ENCODE data around the gene KLHL22. TPM values are rescaled to one million over a fixed set of nuclear protein-coding genes. Genes with fewer than 3 reads are reported as not detected.

The KLHL22 gene
- total and polyA plus RNA-seq, 2 donors (not counting 3 experiments of a cell fraction or from before 2014, with no cell fraction given): 24.2 to 33.6 TPM

- H3K27ac ChIP-seq (ENCODE audit: insufficient read depth, low read depth, low read length): no peak overlapping the region
- no TSS peak for BruUV-seq (replicated peaks)
- H3K27me3 ChIP-seq (ENCODE audit: control insufficient read depth in 2 of 2, insufficient read depth in 2 of 2, low read length in 2 of 2): no peaks in the 10 kb centered on the region
- ChIA-PET POLR2A (no interaction called here), CTCF (interaction anchor here (0.5 to 2.1 kb wide), 5 partner anchors 27 to 107 kb away, joined by 3 to 6 read pairs (median 3); partner anchors contain the start of gene KLHL22)
- no peak overlapping the region for H3K4me3 ChIP-seq (replicated peaks in 1 of 3; ENCODE audit: insufficient read depth in 1 of 3, low read depth in 1 of 3, low read length in 3 of 3)
- no peak for FAIRE-seq
- H3K4me2 ChIP-seq (ENCODE audit: insufficient read depth, low read length): no peak overlapping the region
- no peak for TF ChIP-seq POLR2A (IDR thresholded peaks at IDR 0.05; ENCODE audit: low read depth, low read length)
- no peak for TF ChIP-seq MYC (IDR thresholded peaks at IDR 0.05; ENCODE audit: low read depth, low read length)
- no peak for TF ChIP-seq JUN (IDR thresholded peaks at IDR 0.05; ENCODE audit: borderline replicate concordance, insufficient read depth, insufficient read length, low read depth)
- no peak for TF ChIP-seq MAX (IDR thresholded peaks at IDR 0.05; ENCODE audit: insufficient read depth, insufficient read length)
- no peak for TF ChIP-seq POLR2AphosphoS5 (IDR thresholded peaks at IDR 0.05; ENCODE audit: insufficient read depth, low read depth, low read length)
- no peak for TF ChIP-seq CTCF (IDR thresholded peaks at IDR 0.05; ENCODE audit: extremely low read depth in 1 of 2, insufficient read depth in 1 of 2, low read depth in 1 of 2, low read length in 2 of 2)
- no peak for TF ChIP-seq FOS (IDR thresholded peaks at IDR 0.05; ENCODE audit: borderline replicate concordance, insufficient read depth, low read length)
- TF ChIP-seq EZH2 (IDR thresholded peaks at IDR 0.05; ENCODE audit: borderline replicate concordance, low read depth, low read length, severe bottlenecking): no peak
- no peak for TF ChIP-seq GATA2 (IDR thresholded peaks at IDR 0.05; ENCODE audit: insufficient read depth, insufficient read length, low read depth, low read length)
- no peaks in the 10 kb centered on the region for H3K9me1 ChIP-seq (replicated peaks; ENCODE audit: control insufficient read depth, extremely low read depth, insufficient read depth, low read length)
- dilution Hi-C loops (cut with MboI; ENCODE audit: extremely low pct_ligation_motif_present, low sequenced_read_pairs) (no loop called here), intact Hi-C loops (cut with micrococcal nuclease) (no loop called here)
- H3K4me1 ChIP-seq (ENCODE audit: control insufficient read depth, extremely low read depth, insufficient read depth, low read length): peaks cover 50% of the 10 kb centered on the region
- H3K36me3 ChIP-seq (ENCODE audit: control insufficient read depth in 2 of 2, extremely low read depth in 1 of 2, insufficient read depth in 2 of 2, low read length in 2 of 2): peaks cover 8 to 9% of the 10 kb centered on the region in 2 experiments
- no peak for DNase-seq (ENCODE audit: low read depth, low spot score)
- no peaks in the 10 kb centered on the region for H3K9me3 ChIP-seq (replicated peaks; ENCODE audit: control insufficient read depth, insufficient read depth, low read length)
- no peak overlapping the region for H3K9ac ChIP-seq (replicated peaks; ENCODE audit: extremely low read depth, insufficient read depth, low read length)
- H3K79me2 ChIP-seq (ENCODE audit: control insufficient read depth, insufficient read depth, low read length): peaks cover 92% of the 10 kb centered on the region
- H2AFZ ChIP-seq (ENCODE audit: low read depth, low read length): no peak overlapping the region
- H4K20me1 ChIP-seq (replicated peaks; ENCODE audit: control insufficient read depth, extremely low read depth, insufficient read depth, low read length): peaks cover 3% of the 10 kb centered on the region
These were observed 29.5 kb upstream of the KLHL22 start for GRCh38 chr22:20525048-20525447.

All from endothelial cell of umbilical vein (primary cell).